GM21367 (cell line): ENCODE measurements around the gene RALGAPA1.
"Not testable (repeated sequence)": the region's sequence is repeated elsewhere in the genome, so short reads cannot be mapped to it uniquely, and the experiment has no call there.

Experiments used
- ATAC-seq: cut with Tn5 transposase; IDR thresholded peaks from one replicate; pipeline ENCODE4 v1.9.1; 2021; ENCODE audit not compliant: unreplicated experiment

RALGAPA1 gene

GRCh38 chr14:35632271-35632670 lies 176.8 kb downstream of the RALGAPA1 start:
- no peak for ATAC-seq

GRCh38 chr14:35631071-35631805 lies 177.9 kb downstream of the RALGAPA1 start:
- ATAC-seq, result no peak

GRCh38 chr14:35628989-35629388 lies 180.1 kb downstream of the RALGAPA1 start:
- ATAC-seq, result no peak

GRCh38 chr14:35626947-35627346 lies 182.1 kb downstream of the RALGAPA1 start:
- not testable (repeated sequence) for ATAC-seq

GRCh38 chr14:35621996-35622395 lies 187.1 kb downstream of the RALGAPA1 start:
- not testable (repeated sequence) for ATAC-seq

- not testable (repeated sequence) for ATAC-seq
These were observed 189.1 kb downstream of the RALGAPA1 start for GRCh38 chr14:35619998-35620397.

GRCh38 chr14:35619461-35619860 lies 189.6 kb downstream of the RALGAPA1 start:
- ATAC-seq, result not testable (repeated sequence)

- no peak for ATAC-seq
These were observed 191.6 kb downstream of the RALGAPA1 start for GRCh38 chr14:35617500-35617899.

- no peak for ATAC-seq
These were observed 201.7 kb downstream of the RALGAPA1 start for GRCh38 chr14:35607380-35607779.

GRCh38 chr14:35600253-35600652 lies 208.8 kb downstream of the RALGAPA1 start:
- no peak for ATAC-seq

GRCh38 chr14:35594616-35595015 lies 214.5 kb downstream of the RALGAPA1 start:
- ATAC-seq, result no peak

GRCh38 chr14:35587373-35587772 lies 221.7 kb downstream of the RALGAPA1 start:
- ATAC-seq, result not testable (repeated sequence)

GRCh38 chr14:35578639-35579038 lies 230.5 kb downstream of the RALGAPA1 start:
- no peak for ATAC-seq

GRCh38 chr14:35578135-35578534 lies 231.0 kb downstream of the RALGAPA1 start:
- ATAC-seq, result no peak

GRCh38 chr14:35576856-35577255 lies 232.2 kb downstream of the RALGAPA1 start:
- ATAC-seq, result no peak

GRCh38 chr14:35576260-35576659 lies 232.8 kb downstream of the RALGAPA1 start:
- ATAC-seq, result no peak

- ATAC-seq, result no peak
These were observed 235.2 kb downstream of the RALGAPA1 start for GRCh38 chr14:35573911-35574310.

GRCh38 chr14:35571598-35571997 lies 237.5 kb downstream of the RALGAPA1 start:
- ATAC-seq, result no peak

GRCh38 chr14:35565871-35566464 lies 243.1 kb downstream of the RALGAPA1 start:
- ATAC-seq, result no peak

GRCh38 chr14:35558680-35559079 lies 250.4 kb downstream of the RALGAPA1 start:
- no peak for ATAC-seq

- ATAC-seq, result no peak
These were observed 251.8 kb downstream of the RALGAPA1 start for GRCh38 chr14:35557221-35557747.

- no peak for ATAC-seq
These were observed 252.5 kb downstream of the RALGAPA1 start for GRCh38 chr14:35556548-35556947.
